ENCODE results near the gene WDR72. TPM values are rescaled to one million over a fixed set of nuclear protein-coding genes. Genes with fewer than 3 reads are reported as not detected.

The WDR72 gene
- total and polyA plus RNA-seq, 2 of the 13 experiments (the other 11 are each of a cell fraction or from before 2014, with no cell fraction given), result 0.21 to 0.60 TPM

- ATAC-seq, result no peak
- no peak overlapping the region for H2AFZ ChIP-seq (ENCODE audit: low read length)
- no peak overlapping the region for H3K4me2 ChIP-seq (ENCODE audit: low read depth, low read length)
Observed at GRCh38 chr15:53534105-53534839, 225.2 kb downstream of the WDR72 start.

More at GRCh38 chr15:53534105-53534839, 225.2 kb downstream of the WDR72 start:
- no peaks in the 10 kb centered on the region for H4K20me1 ChIP-seq (ENCODE audit: insufficient read depth, low read length)
- in situ Hi-C loops (cut with HindIII; ENCODE audit: extremely low pct_ligation_motif_present, low pct_unique_long_range_greater_than_20kb), result no loop called here
- 69% methylated on average over 2 of the region's 2 CpGs for WGBS (ENCODE audit: low lambda C conversion rate)
- peaks cover 11% of the 10 kb centered on the region; the same call in 1 of the 2 replicates for H3K4me1 ChIP-seq (ENCODE audit: insufficient read depth, low read length)
- no peak for FAIRE-seq
- BruUV-seq (replicated peaks), result no TSS peak
- TF ChIP-seq CEBPB (IDR thresholded peaks at IDR 0.05; ENCODE audit: borderline replicate concordance, low read depth, low read length), result peak; percentile 53; the same call in 1 of the 2 replicates
- TF ChIP-seq ATF4 (CRISPR knock-in tag; IDR thresholded peaks at IDR 0.05), result peak in 1 of 2 experiments; percentile 45; a peak in 1 of 4 replicates
- no peak for TF ChIP-seq FOXA3 (CRISPR knock-in tag; IDR thresholded peaks at IDR 0.05)
- no peak for TF ChIP-seq KDM1A (CRISPR knock-in tag; IDR thresholded peaks at IDR 0.05)
- no peak for TF ChIP-seq ZNF547 (CRISPR knock-in tag; IDR thresholded peaks at IDR 0.05)
- no peak for TF ChIP-seq PRDM10 (CRISPR knock-in tag; IDR thresholded peaks at IDR 0.05; ENCODE audit: low read depth)
- no peak for TF ChIP-seq PRPF4 (IDR thresholded peaks at IDR 0.05; ENCODE audit: low read depth, low read length, poor library complexity, severe bottlenecking)
- TF ChIP-seq GTF3A (CRISPR knock-in tag; conservative IDR thresholded peaks at IDR 0.05), result no peak
- no peak for TF ChIP-seq ZSCAN20 (CRISPR knock-in tag; IDR thresholded peaks at IDR 0.05; ENCODE audit: borderline replicate concordance)
- TF ChIP-seq NR2F2 (IDR thresholded peaks at IDR 0.05; ENCODE audit: borderline replicate concordance, low read depth), result no peak
- H3K9ac ChIP-seq (ENCODE audit: insufficient read depth, low read depth, low read length), result no peak overlapping the region
- H3K27ac ChIP-seq (ENCODE audit: extremely low read length, insufficient read depth, low read length), result no peak overlapping the region
- H3K36me3 ChIP-seq (replicated peaks in 1 of 2; ENCODE audit: control insufficient read depth in 1 of 2, insufficient read depth in 2 of 2, low read length in 2 of 2), result no peaks in the 10 kb centered on the region
- no peaks in the 10 kb centered on the region for H3K9me3 ChIP-seq (ENCODE audit: low read length)
- no peaks in the 10 kb centered on the region; a peak in 1 of 5 replicates for H3K27me3 ChIP-seq (ENCODE audit: control insufficient read depth in 1 of 2, insufficient read depth in 2 of 2, low read length in 2 of 2)
- intact Hi-C loops (cut with micrococcal nuclease; ENCODE audit: unreplicated experiment), result no loop called here
- no peak for DNase-seq (ENCODE audit: low spot score)
- ChIA-PET POLR2A (no interaction called here), CTCF (ENCODE audit: low intra/inter-chr PET ratio, low total read pairs) (no interaction called here)
- H3K4me3 ChIP-seq (replicated peaks in 1 of 3; ENCODE audit: insufficient read depth in 1 of 3, low read depth in 2 of 3, low read length in 3 of 3), result no peak overlapping the region
- H3K79me2 ChIP-seq (ENCODE audit: insufficient read depth, low read length), result no peaks in the 10 kb centered on the region

Measured in HepG2 (cell line).